ENCODE data around the gene LCP2.

The LCP2 gene

GRCh38 chr5:170314541-170315095 is 17.0 kb upstream of the LCP2 start:
- no peak for DNase-seq

DNA sequence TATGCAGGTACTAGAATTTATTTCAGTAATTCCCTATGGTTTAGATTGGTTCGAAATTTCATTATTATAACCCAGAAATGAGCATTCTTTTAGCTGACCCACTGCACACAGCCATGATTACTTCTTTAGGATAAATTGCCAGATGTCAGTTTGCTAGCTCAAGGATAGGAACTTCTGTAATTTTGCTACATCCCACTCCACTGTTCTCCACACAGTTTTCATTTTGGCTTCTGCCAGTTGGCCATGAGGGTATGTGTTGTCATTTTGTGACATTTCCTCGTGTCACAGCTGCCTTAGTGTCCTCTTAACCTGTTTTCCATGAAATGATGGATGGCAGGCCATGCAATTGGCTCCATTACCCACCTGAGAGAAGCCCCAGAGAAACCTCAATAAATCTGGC is 16.2 kb upstream of the LCP2 start:
- no peak for DNase-seq

DNA sequence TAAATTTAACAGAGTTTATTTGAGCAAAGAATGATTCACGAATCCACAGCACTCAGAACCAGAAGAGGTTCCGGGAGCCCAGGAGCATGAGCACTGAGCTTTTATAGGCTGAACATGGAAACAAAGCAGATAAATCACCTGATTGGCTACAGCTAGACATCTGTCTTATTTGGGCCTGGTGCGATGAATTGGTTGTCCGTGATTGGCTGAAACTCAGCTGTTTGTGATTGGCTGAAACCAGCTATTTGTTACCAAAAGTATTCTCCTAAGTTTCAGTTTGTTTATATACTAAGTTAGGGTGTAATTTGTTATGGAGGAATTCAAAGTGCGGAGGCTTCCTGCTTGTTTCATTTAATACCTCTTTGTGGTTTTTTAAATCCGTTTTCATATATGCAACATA is 15.8 kb upstream of the LCP2 start:
- peak; percentile 67 for DNase-seq

DNA sequence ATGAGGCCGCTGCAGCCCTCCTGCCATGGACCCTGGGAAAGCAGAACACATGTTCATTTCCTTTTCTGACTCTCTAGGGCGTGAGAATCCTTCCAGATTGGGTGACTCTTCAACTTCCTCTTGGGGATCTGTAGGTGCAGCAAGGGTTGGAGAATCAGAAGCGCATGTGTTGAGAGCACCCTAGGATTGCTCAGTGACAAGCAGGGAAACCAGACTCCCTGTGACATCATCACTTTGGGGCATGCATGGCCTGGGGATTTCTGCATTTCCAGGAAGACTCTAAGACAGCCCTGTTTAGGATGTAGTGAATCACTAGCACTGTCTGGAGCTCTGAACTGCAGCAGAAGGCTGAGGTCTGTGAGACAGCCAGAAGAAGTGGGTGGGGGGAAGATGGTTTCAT is 15.1 kb upstream of the LCP2 start:
- no peak for DNase-seq

- DNase-seq, result no peak
These were observed 14.7 kb upstream of the LCP2 start for GRCh38 chr5:170312301-170312595.

DNA sequence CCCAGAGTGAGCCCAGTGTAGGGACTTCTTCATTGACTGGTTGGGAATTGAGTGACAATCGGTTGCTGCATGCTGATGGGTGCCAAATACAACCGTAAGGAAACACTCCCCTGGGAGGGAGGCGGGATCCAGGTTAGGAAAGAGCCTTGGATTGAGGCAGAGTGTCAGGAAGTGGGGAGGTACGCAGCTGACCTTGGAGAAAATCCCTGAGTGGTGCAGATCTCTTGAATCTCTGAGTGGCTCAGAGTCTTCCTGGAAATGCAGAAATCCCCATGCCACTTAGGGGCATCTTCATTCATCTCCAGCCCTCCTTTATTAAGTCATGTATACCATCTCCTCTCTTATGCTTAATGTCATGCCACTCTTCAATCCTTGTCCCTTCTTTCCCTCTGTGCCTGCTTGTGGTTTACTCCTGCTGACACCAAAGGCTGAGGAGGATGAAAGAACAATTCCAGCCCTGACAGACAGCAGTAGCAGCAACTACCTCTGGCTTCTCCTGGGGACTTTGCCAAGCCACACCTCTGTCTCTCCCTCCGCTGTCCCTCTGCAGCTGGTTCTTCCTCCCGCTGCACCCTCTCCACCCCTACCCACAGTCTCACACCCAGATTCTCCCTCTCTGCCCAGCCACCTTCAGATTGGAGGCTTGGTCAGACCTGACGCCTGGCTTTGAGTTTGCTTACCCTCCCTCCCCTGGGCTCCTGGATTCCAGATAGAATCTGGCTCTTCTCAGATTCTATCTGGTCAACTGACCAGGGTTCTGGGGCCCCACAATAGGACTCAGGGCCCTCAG is 14.1 kb upstream of the LCP2 start:
- DNase-seq, result peak; percentile 67

GRCh38 chr5:170310256-170310926 is 12.8 kb upstream of the LCP2 start:
- no peak for DNase-seq

DNA sequence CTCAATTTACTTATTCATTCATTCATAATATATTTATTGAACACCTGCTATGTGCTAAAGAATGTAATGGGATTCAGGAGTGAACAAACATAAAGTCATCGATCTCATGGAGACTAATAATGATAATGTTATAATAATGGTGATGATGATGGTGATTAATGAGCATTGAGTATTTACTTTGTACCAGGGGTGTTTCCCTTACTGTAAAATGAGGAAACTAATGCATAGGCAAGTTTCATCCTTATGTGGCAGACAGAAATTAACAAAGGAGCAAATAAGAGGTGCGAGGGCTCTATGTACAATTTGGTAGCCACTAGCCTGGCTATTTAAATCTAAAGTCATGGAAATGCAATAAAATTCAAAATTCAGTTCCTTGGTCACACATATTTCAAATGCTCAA is 11.1 kb upstream of the LCP2 start:
- DNase-seq, result no peak

DNA sequence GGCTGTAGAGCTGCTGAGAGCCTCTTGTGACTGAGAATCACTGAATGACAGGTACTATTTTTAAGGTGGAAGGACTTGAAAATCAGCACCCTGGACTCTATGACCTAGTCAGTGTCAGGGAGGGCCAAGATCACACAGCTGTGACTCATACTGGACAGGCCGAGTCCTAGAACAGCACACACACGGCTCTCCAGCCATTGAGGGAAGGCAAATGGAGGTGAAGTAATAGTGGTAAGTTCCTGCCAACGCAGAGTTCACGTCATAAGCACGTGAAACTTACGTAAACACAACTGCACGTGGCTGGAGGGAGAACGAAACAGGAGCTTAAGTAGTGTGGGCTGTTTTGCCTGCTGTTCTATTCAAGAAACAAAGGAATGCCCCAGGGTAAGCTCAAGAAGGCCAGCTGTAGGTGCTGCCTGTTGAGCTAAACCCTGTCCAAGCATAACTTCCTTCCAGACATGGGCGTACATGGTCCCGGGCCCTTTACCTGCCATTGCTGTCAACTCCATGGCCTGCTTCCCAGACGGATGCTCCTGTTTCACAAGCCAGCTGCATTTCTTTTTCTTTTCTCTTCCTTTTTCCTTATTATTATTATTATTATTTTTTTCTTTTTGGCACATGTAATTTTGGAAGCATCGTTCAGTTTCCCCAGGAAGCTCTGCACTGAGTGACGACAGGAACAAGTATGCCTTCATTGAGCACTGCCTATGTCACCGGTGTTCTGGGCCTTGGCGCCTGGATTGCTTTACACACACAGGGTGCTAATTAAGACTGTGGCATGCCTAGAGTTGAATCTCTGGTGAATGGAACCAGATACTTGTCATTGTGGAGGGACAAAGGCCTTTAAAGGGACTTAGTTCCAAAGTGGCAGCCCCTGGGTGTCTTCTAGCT is 10.2 kb upstream of the LCP2 start:
- peak; percentile 71 for DNase-seq

GRCh38 chr5:170306381-170306831 is 8.8 kb upstream of the LCP2 start:
- DNase-seq, result peak; percentile 99

- DNase-seq, result peak; percentile 43
These were observed 8.1 kb upstream of the LCP2 start for GRCh38 chr5:170305646-170306025.

GRCh38 chr5:170305016-170305645 is 7.6 kb upstream of the LCP2 start:
- DNase-seq, result no peak

DNA sequence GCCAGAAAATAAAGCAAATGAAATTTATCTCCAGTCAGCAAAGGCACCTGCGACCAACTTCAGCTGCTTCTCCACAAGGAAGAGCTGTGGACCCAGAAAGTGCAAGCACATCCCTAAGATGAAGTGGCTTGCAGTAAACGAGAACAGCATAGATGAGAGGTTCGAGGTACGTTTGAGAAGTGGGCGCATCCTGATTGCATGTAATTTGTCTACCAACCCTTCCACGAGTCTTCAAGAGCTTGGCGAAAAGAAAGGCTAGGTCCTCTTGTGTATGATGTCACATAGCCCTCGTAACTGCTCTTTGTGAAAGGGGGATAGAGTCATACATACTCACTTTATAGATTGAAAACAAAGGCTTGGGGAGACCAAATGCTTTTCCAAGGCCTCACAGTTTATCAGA is 6.0 kb upstream of the LCP2 start:
- DNase-seq, result no peak

GRCh38 chr5:170302653-170303501 is 5.3 kb upstream of the LCP2 start:
- peak; percentile 93 for DNase-seq

DNA sequence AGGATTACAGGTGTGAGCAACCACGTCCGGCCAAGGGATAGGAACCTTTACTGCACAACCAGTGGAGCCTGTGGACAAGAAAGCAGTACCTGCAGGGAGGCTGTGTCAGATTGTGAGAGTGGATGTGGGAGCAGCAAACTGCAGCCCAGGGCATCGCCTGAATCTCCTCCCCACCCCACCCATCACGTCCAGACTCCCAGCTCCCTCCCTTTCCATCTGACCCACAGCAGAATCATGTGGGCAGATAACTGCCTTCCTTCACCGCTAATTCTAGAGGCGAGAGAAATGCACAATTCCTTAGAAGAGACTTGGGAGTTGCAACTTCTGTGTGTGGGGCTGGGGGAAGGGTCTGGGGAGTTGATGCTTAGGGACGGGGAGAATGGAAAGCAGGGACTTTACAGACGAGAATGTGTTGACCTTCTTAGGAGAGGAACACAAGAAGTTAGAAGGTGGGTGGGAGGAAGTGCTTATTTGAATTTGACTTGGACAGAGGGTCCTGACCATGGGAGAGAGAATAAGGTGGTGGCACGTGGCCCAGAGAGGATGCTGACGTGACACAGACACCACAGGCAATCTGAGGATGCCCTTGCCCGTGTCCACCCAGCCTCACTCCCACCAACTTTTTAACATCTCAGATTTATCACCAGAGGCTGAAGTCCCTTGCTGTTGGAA is 4.5 kb upstream of the LCP2 start:
- DNase-seq, result peak; percentile 77

DNA sequence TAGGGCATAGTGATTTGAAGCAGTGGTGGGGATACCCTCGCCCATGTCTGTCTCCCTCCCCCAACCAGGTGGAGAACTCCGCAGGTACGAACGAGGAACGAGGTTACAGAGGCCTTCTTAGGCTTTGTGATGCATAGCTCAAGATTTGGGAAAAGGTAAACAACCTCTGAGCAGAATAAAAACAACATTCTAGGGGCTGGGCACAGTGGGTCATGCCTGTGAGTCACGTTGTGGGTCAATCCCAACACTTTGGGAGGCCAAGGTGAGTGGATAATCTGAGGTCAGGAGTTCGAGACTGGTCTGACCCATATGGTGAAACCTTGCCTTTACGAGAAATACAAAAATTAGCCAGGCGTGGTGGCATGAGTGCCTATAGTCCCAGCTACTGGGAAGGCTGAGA is 3.6 kb upstream of the LCP2 start:
- DNase-seq, result no peak

DNA sequence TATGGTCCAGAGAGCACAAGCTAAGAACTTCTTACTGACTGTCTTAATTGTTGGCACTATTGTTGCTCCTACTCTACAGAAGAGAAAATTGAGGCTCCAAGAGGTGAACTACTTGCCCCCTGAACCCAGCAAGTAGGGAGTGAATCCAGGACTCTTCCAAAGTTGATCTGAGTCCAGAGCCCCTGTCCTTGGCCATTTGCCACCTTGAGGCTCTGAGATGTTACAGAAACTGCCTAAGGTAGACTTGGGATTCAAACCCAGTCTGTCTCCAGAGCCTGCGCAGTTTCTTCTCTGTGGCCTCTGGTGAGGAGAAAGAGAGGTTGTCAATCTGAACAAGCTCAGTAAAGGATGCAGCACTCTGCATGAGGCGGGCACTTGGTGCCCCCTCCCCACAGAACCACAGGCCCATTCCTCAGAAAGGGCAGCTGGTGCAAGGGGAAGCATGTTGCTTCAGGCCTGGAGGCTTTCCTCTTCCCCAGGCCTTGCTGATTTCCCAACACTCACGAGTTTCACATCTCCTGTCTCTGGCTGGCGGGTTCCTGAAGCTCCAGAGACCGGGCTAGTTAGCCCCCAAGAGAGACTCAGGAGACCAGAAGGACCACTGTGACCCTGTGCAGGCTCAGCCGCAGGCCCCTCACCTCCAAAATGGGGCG is 2.9 kb upstream of the LCP2 start:
- DNase-seq, result no peak

DNA sequence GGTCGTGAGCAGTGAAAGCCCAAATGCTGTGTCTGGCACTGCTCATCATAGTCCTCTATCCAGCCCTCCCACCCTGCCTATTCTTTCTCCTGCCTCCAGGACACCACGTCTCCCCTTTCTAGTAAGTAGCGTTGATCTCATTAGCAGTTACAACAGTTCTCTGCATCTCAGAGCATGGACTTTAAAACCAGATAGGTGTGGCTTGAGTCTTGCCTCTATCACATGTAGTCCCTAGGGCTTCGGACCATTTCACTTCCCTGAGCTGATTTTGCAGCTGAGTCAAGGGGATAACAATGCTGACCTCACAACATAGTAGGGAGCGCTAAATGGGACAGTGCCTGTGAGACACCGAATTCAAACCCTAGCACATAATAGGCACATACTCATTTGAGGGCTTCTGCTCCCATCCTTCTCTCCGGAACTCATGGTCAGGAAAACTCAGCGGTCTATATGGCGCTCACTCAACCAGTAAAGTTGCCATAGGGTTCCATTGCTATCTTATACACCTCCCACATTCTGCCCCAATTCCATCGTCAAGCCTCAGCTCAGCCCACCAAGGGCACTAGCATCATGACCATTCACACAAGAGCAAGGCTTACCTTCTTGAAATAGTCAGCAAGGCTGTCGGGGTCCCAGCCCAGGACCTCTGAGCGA is 515 bp downstream of the LCP2 start:
- peak; percentile 83 for DNase-seq

- peak; percentile 88 for DNase-seq
These were observed 1.3 kb downstream of the LCP2 start for GRCh38 chr5:170296036-170296934.

Data from hematopoietic multipotent progenitor cell treated with erythropoietin and hydrocortisone succinate and interleukin-3 and kit ligand, for 8 days (in vitro differentiated cells).